ENCODE results near the gene FGD2.

The FGD2 gene

GRCh38 chr6:37005061-37005810 lies at the start of gene FGD2:
TSS of gene FGD2 (plus strand) at chr6:37005655. CDS start at chr6:37005818, 163 bp downstream.
- TF ChIP-seq CTCF (IDR thresholded peaks at IDR 0.05; ENCODE audit: low read depth, low read length): no peak
- H3K4me3 ChIP-seq (ENCODE audit: low read depth, low read length): no peak within 1 kb of the TSS

- no peak for TF ChIP-seq CTCF (IDR thresholded peaks at IDR 0.05; ENCODE audit: low read depth, low read length)
- H3K4me3 ChIP-seq (ENCODE audit: low read depth, low read length): no peak overlapping the region
These were observed 49.6 kb upstream of the FGD2 start for GRCh38 chr6:36955671-36956445.

- H3K4me3 ChIP-seq (ENCODE audit: low read depth, low read length): no peak overlapping the region
- TF ChIP-seq CTCF (IDR thresholded peaks at IDR 0.05; ENCODE audit: low read depth, low read length): no peak
These were observed 49.0 kb upstream of the FGD2 start for GRCh38 chr6:36956446-36956820.

- H3K4me3 ChIP-seq (ENCODE audit: low read depth, low read length): no peak overlapping the region
- no peak for TF ChIP-seq CTCF (IDR thresholded peaks at IDR 0.05; ENCODE audit: low read depth, low read length)
These were observed 47.6 kb upstream of the FGD2 start for GRCh38 chr6:36957773-36958271.

GRCh38 chr6:36958775-36959554 lies 46.5 kb upstream of the FGD2 start:
- TF ChIP-seq CTCF (IDR thresholded peaks at IDR 0.05; ENCODE audit: low read depth, low read length): no peak
- no peak overlapping the region for H3K4me3 ChIP-seq (ENCODE audit: low read depth, low read length)

- no peak for TF ChIP-seq CTCF (IDR thresholded peaks at IDR 0.05; ENCODE audit: low read depth, low read length)
- H3K4me3 ChIP-seq (ENCODE audit: low read depth, low read length): no peak overlapping the region
These were observed 45.8 kb upstream of the FGD2 start for GRCh38 chr6:36959555-36960250.

Measured in WI38 (cell line).